DOHH2 (cell line): Measurements from ENCODE around the gene ODF2.

Experiments used
- EZH2phosphoT487 ChIP-seq: fragments of 200-600 bp; sonication (generic); IDR thresholded peaks from 2 replicates; pipeline ENCODE4 v1.6.1; 2017; ENCODE audit warnings: borderline replicate concordance, mild to moderate bottlenecking, antibody characterized with exemption, low read length, moderate library complexity, mixed read lengths
- TF ChIP-seq, protein P1 (sequence below): fragments of 200-600 bp; sonication (generic); IDR thresholded peaks from one replicate; pipeline ENCODE4 v1.5.1; 2014; ENCODE audit warnings: antibody characterized with exemption, mild to moderate bottlenecking, low read depth, low read length; ENCODE audit not compliant: poor library complexity, severe bottlenecking

DNA sequence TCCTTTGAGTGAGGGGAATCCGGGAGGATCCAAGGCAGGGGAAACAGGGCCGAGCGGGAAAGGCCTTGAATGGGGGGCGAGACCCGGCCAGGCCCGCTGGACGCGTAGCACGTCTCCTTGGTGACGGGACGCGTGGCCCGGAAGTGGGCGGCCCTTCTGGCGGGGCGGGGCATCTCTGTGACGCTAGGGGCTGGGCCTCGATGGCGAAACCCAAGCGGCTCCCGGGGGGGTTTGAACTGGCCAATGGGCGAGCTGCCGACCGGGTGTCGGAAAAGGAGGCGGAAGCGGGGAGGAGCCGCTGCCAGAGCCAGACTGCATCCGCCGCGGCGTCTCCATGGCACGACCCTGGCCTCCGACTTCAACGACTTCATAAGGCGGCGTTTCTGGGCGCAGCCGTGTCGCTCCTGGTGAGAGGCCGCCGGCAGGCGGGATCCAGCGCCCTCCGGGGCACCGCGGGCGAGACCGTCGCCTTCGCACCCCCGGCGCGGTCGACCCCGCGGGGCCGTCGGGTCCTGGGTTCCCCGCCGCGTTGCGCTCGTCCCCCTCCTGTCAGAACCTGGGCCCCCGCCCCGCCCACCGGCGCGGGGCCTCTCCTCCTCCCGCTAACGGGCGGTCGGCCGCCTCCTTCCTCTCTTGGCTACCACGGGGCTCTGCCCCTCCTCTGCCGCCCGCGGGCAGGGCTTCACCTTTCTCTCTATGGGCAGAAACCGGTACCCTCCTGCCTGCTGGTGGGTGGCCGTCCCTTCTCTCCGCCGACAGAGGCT lies at the start of gene ODF2:
- TF ChIP-seq EZH2phosphoT487: no peak
- TF ChIP-seq, protein P1, sequence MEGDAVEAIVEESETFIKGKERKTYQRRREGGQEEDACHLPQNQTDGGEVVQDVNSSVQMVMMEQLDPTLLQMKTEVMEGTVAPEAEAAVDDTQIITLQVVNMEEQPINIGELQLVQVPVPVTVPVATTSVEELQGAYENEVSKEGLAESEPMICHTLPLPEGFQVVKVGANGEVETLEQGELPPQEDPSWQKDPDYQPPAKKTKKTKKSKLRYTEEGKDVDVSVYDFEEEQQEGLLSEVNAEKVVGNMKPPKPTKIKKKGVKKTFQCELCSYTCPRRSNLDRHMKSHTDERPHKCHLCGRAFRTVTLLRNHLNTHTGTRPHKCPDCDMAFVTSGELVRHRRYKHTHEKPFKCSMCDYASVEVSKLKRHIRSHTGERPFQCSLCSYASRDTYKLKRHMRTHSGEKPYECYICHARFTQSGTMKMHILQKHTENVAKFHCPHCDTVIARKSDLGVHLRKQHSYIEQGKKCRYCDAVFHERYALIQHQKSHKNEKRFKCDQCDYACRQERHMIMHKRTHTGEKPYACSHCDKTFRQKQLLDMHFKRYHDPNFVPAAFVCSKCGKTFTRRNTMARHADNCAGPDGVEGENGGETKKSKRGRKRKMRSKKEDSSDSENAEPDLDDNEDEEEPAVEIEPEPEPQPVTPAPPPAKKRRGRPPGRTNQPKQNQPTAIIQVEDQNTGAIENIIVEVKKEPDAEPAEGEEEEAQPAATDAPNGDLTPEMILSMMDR: no peak
